Kidney glomerular epithelial cell (primary cell): ENCODE results near the gene CRELD2.
"Not testable (repeated sequence)": the region's sequence is repeated elsewhere in the genome, so short reads cannot be mapped to it uniquely, and the experiment has no call there.

Experiments used
- DNase-seq: peaks from one replicate; lab custom pipeline; 2025; lab: John Stamatoyannopoulos, UW

The CRELD2 gene

GRCh38 chr22:49930596-49931412 is 12.4 kb downstream of the CRELD2 start:
- DNase-seq = peak; percentile 20

GRCh38 chr22:49933236-49934159 is 15.1 kb downstream of the CRELD2 start:
- DNase-seq = no peak

GRCh38 chr22:49934160-49934890 is 15.9 kb downstream of the CRELD2 start:
- no peak for DNase-seq

- no peak for DNase-seq
Observed at GRCh38 chr22:49934891-49935557, 16.6 kb downstream of the CRELD2 start.

GRCh38 chr22:49935561-49935960 is 17.1 kb downstream of the CRELD2 start:
- DNase-seq = no peak

- DNase-seq = peak; percentile 45
Observed at GRCh38 chr22:49936018-49936972, 17.9 kb downstream of the CRELD2 start.

- no peak for DNase-seq
Observed at GRCh38 chr22:49936973-49937757, 18.7 kb downstream of the CRELD2 start.

GRCh38 chr22:49937758-49938564 is 19.5 kb downstream of the CRELD2 start:
- no peak for DNase-seq

GRCh38 chr22:49938565-49939136 is 20.2 kb downstream of the CRELD2 start:
- DNase-seq = no peak

GRCh38 chr22:49941507-49942316 is 23.3 kb downstream of the CRELD2 start:
- DNase-seq = no peak

GRCh38 chr22:49942565-49943404 is 24.4 kb downstream of the CRELD2 start:
- DNase-seq = no peak

- no peak for DNase-seq
Observed at GRCh38 chr22:49943405-49943765, 25.0 kb downstream of the CRELD2 start.

- no peak for DNase-seq
Observed at GRCh38 chr22:49943771-49944398, 25.5 kb downstream of the CRELD2 start.

- DNase-seq = no peak
Observed at GRCh38 chr22:49944399-49944891, 26.0 kb downstream of the CRELD2 start.

- not testable (repeated sequence) for DNase-seq
Observed at GRCh38 chr22:49945042-49945794, 26.8 kb downstream of the CRELD2 start.
